HG03060 (cell line): ENCODE measurements around the gene MPP3.
"Not testable (repeated sequence)": the region's sequence is repeated elsewhere in the genome, so short reads cannot be mapped to it uniquely, and the experiment has no call there.

Source experiments
- ATAC-seq: cut with Tn5 transposase; IDR thresholded peaks from one replicate; pipeline ENCODE4 v1.9.1; 2021; ENCODE audit warnings: low read depth, moderate number of reproducible peaks; ENCODE audit not compliant: unreplicated experiment

Gene MPP3

GRCh38 chr17:43812396-43813265, 20.3 kb downstream of the MPP3 start:
- ATAC-seq, result no peak

- ATAC-seq, result no peak
These were observed 22.1 kb downstream of the MPP3 start for GRCh38 chr17:43810823-43811222.

GRCh38 chr17:43810226-43810715, 22.7 kb downstream of the MPP3 start:
- no peak for ATAC-seq

- no peak for ATAC-seq
These were observed 23.8 kb downstream of the MPP3 start for GRCh38 chr17:43809121-43809520.

- ATAC-seq, result no peak
These were observed 24.9 kb downstream of the MPP3 start for GRCh38 chr17:43808076-43808475.

- no peak for ATAC-seq
These were observed 27.8 kb downstream of the MPP3 start for GRCh38 chr17:43805117-43805516.

GRCh38 chr17:43803758-43804157, 29.2 kb downstream of the MPP3 start:
- no peak for ATAC-seq

GRCh38 chr17:43801844-43802243, 31.1 kb downstream of the MPP3 start:
- no peak for ATAC-seq

GRCh38 chr17:43800736-43801135, 32.2 kb downstream of the MPP3 start:
- no peak for ATAC-seq

GRCh38 chr17:43799047-43799446, 33.9 kb downstream of the MPP3 start:
- no peak for ATAC-seq

GRCh38 chr17:43798024-43798423, 34.9 kb downstream of the MPP3 start:
- ATAC-seq, result not testable (repeated sequence)

- ATAC-seq, result not testable (repeated sequence)
These were observed 40.3 kb downstream of the MPP3 start for GRCh38 chr17:43792668-43793067.

- ATAC-seq, result no peak
These were observed 41.4 kb downstream of the MPP3 start for GRCh38 chr17:43791589-43791988.

- ATAC-seq, result no peak
These were observed 42.5 kb downstream of the MPP3 start for GRCh38 chr17:43790311-43790940.

GRCh38 chr17:43789482-43789881, 43.5 kb downstream of the MPP3 start:
- ATAC-seq, result no peak

GRCh38 chr17:43788540-43788939, 44.4 kb downstream of the MPP3 start:
- ATAC-seq, result no peak

GRCh38 chr17:43787728-43788127, 45.2 kb downstream of the MPP3 start:
- no peak for ATAC-seq

GRCh38 chr17:43784628-43785101, 48.3 kb downstream of the MPP3 start:
- no peak for ATAC-seq

- ATAC-seq, result no peak
These were observed 48.9 kb downstream of the MPP3 start for GRCh38 chr17:43784068-43784467.

GRCh38 chr17:43782913-43783680, 49.8 kb downstream of the MPP3 start:
- no peak for ATAC-seq

GRCh38 chr17:43780135-43780534, 52.8 kb downstream of the MPP3 start, which contains the start of gene CFAP97D1:
CFAP97D1 (plus strand) TSS chr17:43780435; CDS start chr17:43780463, 28 bp downstream.
- no peak for ATAC-seq
